ENCODE data around the gene PRAF2. TPM values are rescaled to one million over a fixed set of nuclear protein-coding genes. Genes with fewer than 3 reads are reported as not detected.
A peak's percentile ranks its signal among the peaks of the same experiment; 100 is the strongest.

PRAF2 gene
- total RNA-seq, 4 donors from 2014 or later, result 9.6 to 20.9 (median 17.2) TPM

- ATAC-seq, result no peak
- Histone ChIP-seq H3K27ac (peak overlapping the region; percentile 87 to 89 (median 88)), H3K9me3 (no peaks in the 10 kb centered on the region), H3K4me1 (peaks cover 0 to 14% (median 0%) of the 10 kb centered on the region in 3 donors), H3K36me3 (no peaks in the 10 kb centered on the region), H3K4me3 (peak overlapping the region; percentile 73 to 93), H3K27me3 (no peaks in the 10 kb centered on the region)
- no peak for TF ChIP-seq POLR2AphosphoS5 (IDR thresholded peaks at IDR 0.05)
- no peak for TF ChIP-seq POLR2A (IDR thresholded peaks at IDR 0.05)
- TF ChIP-seq EP300 (IDR thresholded peaks at IDR 0.05), result no peak
- no peak for TF ChIP-seq CTCF (IDR thresholded peaks at IDR 0.05)
- 77 to 81% methylated on average over 5 of the region's 5 CpGs for WGBS, 2 donors (ENCODE audit: low coverage in 1 of 2)
Observed at GRCh38 chrX:49054073-49054762, 19.6 kb downstream of the PRAF2 start.

- Histone ChIP-seq H3K4me1 (peaks cover 0 to 6% (median 0%) of the 10 kb centered on the region in 3 donors), H3K27me3 (no peaks in the 10 kb centered on the region), H3K9me3 (no peaks in the 10 kb centered on the region), H3K27ac (peak overlapping the region; percentile 87 to 89 (median 88)), H3K4me3 (peak overlapping the region; percentile 73 to 93), H3K36me3 (no peaks in the 10 kb centered on the region)
- ATAC-seq, result peak; percentile 74
- WGBS, 2 donors (ENCODE audit: low coverage in 1 of 2), result 30 to 38% methylated on average over 2 to 12 of the region's 79 CpGs
- no peak for TF ChIP-seq EP300 (IDR thresholded peaks at IDR 0.05)
- TF ChIP-seq POLR2AphosphoS5 (IDR thresholded peaks at IDR 0.05), result no peak
- no peak for TF ChIP-seq CTCF (IDR thresholded peaks at IDR 0.05)
- peak in 1 of 2 donors; percentile 20 for TF ChIP-seq POLR2A (IDR thresholded peaks at IDR 0.05)
Observed at GRCh38 chrX:49053223-49054072, 20.4 kb downstream of the PRAF2 start.

GRCh38 chrX:49043987-49044281 is 29.9 kb downstream of the PRAF2 start:
- Histone ChIP-seq H3K9me3 (no peaks in the 10 kb centered on the region), H3K36me3 (peaks cover 0 to 6% of the 10 kb centered on the region in 2 donors), H3K4me1 (peaks cover 5 to 28% (median 8%) of the 10 kb centered on the region in 3 donors), H3K27me3 (no peaks in the 10 kb centered on the region), H3K27ac (peak overlapping the region; percentile 69 to 81 (median 76)), H3K4me3 (no peak overlapping the region)
- 36% methylated on average over 7 of the region's 13 CpGs; no CpG with 5 or more reads in 1 of the 2 donors for WGBS, 2 donors (ENCODE audit: low coverage in 1 of 2)
- no peak for ATAC-seq
- TF ChIP-seq POLR2AphosphoS5 (IDR thresholded peaks at IDR 0.05) (no peak), CTCF (IDR thresholded peaks at IDR 0.05) (no peak), POLR2A (IDR thresholded peaks at IDR 0.05) (no peak), EP300 (IDR thresholded peaks at IDR 0.05) (no peak)

- Histone ChIP-seq H3K27ac (peak within 1 kb of the TSS; percentile 97 to 100 (median 98)), H3K36me3 (peaks cover 0 to 12% of the 10 kb centered on the region in 2 donors), H3K4me1 (peaks cover 5 to 32% (median 9%) of the 10 kb centered on the region in 3 donors), H3K27me3 (no peaks in the 10 kb centered on the region), H3K9me3 (no peaks in the 10 kb centered on the region), H3K4me3 (peak within 1 kb of the TSS; percentile 84 to 100)
- WGBS, 2 donors (ENCODE audit: low coverage in 1 of 2), result 0 to 17% methylated on average over 9 to 13 of the region's 67 CpGs
- peak in 3 of 4 experiments; percentile 58 to 74 (median 65) for TF ChIP-seq CTCF (IDR thresholded peaks at IDR 0.05)
- TF ChIP-seq POLR2AphosphoS5 (IDR thresholded peaks at IDR 0.05), result peak; percentile 91
- TF ChIP-seq EP300 (IDR thresholded peaks at IDR 0.05), result no peak
- peak; percentile 81 to 84 for TF ChIP-seq POLR2A (IDR thresholded peaks at IDR 0.05)
- peak; percentile 91 for ATAC-seq
Observed at GRCh38 chrX:49043220-49043986, 30.4 kb downstream of the PRAF2 start, which contains the start of gene TFE3. TSS of gene TFE3 (minus strand) at chrX:49043357. CDS start at chrX:49043226, 131 bp downstream.
